ENCODE data around the gene COL24A1. TPM values are rescaled to one million over a fixed set of nuclear protein-coding genes. Genes with fewer than 3 reads are reported as not detected.
"Not testable (repeated sequence)": the region's sequence is repeated elsewhere in the genome, so short reads cannot be mapped to it uniquely, and the experiment has no call there.

The COL24A1 gene
- total RNA-seq, 1 experiment from 2014 or later = 0.30 TPM

DNA sequence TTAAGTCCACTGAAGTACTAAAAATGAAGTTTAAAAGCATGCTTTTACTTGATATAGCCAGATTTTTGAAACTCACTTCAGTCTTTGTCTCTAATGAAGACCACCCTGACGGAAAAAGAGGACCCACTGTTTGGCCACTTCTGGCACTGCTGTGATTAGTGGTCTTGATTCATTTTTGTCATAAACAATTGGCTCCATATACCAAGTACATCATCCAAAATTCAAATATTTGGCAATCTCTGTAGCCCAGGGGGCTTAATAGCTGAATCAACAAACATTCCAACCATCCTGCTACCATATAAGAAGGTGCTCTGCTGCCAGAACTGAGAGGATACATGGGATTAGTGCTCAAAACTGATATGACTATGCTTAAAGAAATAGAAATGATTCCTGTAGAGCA is 156.0 kb downstream of the COL24A1 start:
- DNase-seq (ENCODE audit: extremely low read depth, low read depth) = no peak

DNA sequence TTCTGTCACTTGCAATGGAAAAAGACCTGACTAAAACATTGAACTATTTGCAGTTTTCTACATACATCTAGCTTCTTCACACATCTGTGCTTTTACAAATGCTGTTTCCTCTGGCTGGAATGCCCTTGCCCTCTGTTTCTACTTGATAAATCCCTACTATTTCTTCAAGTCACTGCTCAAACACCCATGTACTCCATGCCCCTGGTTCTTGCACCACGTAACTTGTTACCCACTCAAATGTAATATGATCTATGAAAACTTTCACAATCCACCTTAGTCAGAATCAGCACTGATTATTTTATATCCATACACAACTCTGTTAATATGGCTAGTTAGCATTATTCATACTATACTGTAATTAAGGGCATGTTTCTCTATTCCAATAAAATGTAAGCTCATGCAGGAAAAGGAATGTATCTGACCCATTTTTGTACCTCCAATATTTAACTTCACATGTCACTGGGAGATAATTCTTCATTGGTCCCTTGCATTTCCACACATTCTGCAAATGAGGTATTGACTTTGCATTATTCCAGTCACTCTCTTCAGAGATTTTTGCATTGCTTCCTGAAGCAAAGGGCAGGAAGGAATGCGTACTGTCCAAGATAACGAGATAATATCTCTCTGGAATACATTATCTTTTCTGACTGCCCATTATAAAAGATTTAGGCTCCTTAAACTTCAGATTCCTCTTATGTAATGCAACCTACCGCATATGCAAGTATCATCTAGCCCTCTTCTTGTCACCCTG is 158.3 kb downstream of the COL24A1 start:
- DNase-seq (ENCODE audit: extremely low read depth, low read depth) = no peak

DNA sequence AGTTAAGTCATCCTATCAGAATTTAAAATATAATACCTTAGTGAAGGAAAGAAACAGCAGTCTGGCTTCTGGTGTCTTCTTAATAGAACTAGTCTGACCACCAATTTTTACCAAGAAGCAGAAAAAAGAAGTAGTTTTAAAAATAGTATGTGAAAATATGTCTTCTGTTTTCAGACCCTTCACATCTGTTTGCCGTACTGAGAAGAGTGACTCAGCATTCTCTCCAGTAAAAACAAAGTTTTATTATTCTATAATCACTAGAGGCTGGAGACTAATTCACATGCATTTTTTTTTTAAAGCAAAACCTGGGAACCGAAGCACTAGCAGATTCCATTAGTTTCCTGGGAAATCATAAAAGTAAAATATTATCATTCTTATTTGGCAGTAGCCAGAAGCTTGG is 163.8 kb downstream of the COL24A1 start:
- DNase-seq (ENCODE audit: extremely low read depth, low read depth) = no peak

DNA sequence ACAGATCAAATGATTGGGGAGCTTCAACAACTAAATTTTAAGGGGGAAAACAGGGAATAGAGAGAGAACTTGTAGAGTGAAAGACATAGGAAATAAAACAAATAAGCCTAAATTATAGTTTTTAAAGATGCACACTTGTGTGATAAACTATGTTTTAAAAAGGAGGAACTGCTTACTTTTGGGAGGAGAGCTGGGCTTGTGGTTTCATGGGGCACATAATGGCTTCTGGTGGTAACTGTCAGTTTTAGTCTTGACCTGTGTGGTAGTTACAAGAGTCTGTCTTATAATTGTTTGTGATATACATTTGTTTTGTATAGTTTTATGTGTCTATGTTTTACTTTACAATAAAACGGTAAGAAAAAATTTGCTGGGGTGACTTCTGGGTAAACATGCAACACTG is 165.3 kb downstream of the COL24A1 start:
- no peak for DNase-seq (ENCODE audit: extremely low read depth, low read depth)

DNA sequence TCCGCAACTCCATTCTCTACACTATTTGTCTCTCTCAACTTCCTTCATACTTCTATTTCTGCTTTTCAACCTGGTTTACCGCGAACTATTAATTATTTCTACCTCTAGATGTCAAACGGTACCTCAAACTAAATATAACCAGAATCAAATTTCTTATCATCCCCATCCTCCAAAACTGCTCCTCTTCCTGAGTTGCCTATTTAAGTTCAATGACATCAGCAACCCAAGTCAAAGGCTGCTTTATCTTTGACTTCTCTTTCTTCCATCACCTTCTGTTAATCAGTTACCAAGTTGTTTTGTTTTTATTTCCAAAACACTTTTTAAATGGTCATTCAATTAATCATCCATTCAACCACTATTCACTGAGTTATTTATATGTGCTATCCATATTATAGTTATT is 171.9 kb downstream of the COL24A1 start:
- no peak for DNase-seq (ENCODE audit: extremely low read depth, low read depth)

DNA sequence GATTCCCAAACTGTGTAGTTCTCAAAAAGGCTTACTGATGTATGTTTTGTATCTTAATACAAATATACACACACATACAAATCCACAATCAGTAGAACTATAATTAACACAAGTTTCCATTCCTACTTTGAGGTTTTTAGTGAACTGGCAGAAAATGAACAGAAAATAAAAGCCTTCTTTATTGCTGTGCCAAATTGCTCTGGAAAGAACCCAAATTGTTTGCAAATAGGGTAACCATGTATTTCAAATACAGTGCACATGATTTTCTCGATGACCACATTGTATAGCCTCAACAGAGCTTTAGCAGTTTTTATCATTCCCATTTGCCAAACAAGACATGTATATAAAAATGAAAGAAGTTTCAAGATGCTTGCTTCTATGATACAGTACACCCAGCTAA is 173.3 kb downstream of the COL24A1 start:
- DNase-seq (ENCODE audit: extremely low read depth, low read depth) = no peak

DNA sequence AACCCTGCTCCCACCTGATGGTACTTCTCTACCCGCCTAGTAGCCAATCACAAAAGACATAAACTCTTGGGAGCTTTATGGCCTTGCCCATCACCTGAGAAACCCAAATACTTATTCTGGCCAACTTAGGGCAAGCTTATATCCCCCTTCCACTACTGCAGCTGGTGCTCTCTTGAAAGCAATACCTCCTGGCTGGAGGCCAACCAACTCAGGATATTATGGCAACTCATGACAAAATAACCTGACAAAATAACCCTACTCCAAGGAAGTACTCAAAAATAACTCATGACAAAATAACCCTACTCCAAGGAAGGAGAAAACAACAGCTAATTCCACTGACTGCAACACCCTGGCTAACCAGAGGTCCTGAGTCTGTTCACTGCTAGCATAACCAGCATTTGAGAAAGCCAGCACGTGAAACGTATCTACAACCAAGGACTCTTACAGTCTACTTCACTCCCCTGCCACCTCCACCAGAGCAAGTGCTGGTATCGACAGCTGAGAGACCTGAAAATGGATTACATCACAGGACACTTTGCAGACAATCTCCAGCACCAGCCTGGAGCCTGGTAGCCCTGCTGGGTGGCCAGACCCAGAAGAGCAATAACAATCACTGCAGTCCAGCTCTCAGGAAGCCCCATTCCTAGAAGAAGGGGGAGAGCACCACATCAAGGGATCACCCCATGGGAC is 179.9 kb downstream of the COL24A1 start:
- no peak for DNase-seq (ENCODE audit: extremely low read depth, low read depth)

DNA sequence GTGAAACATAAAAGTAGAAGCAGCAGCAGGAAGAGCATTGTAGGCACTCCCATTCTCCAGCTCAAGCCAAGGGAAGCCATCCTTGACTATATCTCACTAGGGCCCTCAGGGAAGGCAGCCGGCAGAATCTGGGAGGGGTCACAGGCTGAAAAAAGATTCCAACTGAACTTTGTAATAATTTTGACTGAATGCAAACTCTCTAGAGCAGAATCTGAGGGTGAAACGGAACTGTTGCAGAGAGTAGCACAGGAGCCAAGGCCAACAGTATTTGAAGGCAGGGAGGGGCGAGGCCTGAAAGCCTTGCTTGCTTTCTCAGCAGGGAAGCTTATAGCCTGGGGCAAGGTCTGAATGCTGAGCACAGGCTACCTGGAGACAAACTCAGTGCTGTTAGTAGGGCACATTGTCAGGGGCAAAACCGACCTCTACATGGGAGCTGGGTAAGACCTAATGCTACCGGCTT is 180.6 kb downstream of the COL24A1 start:
- no peak for DNase-seq (ENCODE audit: extremely low read depth, low read depth)

DNA sequence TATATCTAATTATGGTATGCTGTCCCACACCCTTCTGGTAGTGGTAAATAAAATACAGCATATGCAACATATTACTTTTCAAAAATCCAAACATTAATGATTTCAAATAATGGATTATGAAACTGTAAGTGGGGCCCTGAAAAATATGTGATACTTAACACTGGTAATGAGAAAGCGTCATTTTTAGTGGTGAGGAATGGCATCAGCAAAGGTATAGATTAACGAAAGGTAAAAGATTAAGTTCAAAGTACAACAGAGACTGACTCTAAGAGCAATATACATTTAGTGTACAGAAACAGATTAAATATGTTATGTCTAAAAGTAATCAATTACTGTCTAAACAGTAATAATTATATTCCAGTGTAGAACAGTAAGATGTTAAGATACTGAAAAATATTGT is 194.1 kb downstream of the COL24A1 start:
- no peak for DNase-seq (ENCODE audit: extremely low read depth, low read depth)

DNA sequence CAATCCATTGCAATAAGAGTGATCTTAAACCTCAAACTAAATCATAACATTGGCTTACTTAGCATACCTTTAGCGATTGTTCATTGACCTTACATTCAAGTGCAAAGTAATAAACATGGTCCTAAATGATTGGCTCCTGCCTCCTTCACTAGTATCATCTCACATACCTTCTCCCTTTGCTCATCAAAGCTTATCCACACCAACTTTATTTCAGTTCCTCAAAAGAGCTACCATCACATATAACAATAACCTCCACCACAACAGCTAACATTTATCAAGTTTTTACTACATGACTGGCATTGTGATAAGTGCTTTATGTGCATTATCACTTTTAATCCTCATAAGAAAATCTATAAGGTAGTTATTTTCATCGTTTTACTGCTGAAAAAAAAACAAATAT is 198.8 kb downstream of the COL24A1 start:
- no peak for DNase-seq (ENCODE audit: extremely low read depth, low read depth)

DNA sequence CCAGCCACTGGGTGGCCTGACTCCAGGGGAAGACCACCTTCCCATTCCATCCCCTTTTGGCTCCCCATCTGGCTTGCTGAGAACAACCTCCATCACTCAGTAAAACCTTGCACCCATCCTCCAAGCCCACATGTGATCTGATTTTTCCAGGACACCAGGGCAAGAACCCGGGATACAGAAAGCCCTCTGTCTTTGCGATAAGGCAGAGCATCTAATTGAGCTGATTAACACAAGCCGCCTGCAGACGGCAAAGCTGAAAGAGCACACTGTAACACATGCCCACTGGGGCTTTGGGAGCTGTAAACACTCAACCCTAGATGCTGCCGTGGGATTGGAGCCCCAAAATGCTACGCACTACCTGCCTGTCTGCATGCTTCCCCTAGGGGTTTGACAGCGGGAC is 201.4 kb downstream of the COL24A1 start:
- not testable (repeated sequence) for DNase-seq (ENCODE audit: extremely low read depth, low read depth)

DNA sequence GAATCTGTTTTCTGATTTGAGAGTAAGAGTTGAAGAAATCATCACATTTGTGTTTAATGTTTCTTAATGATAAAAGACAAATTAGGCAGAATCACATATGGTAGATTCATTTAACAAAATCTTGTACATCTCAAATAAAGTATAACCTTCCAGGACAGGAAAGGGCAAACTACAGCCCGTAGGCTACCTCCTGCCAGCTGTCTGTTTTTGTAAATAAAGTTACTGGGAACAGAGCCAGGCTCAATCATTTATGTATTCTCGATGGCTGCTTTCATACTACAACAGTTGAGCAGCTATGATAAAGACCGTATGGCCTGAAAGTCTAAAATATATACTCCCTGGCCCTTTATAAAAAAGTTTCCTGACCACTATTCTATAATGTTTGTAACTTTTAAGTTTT is 204.1 kb downstream of the COL24A1 start:
- DNase-seq (ENCODE audit: extremely low read depth, low read depth) = no peak

DNA sequence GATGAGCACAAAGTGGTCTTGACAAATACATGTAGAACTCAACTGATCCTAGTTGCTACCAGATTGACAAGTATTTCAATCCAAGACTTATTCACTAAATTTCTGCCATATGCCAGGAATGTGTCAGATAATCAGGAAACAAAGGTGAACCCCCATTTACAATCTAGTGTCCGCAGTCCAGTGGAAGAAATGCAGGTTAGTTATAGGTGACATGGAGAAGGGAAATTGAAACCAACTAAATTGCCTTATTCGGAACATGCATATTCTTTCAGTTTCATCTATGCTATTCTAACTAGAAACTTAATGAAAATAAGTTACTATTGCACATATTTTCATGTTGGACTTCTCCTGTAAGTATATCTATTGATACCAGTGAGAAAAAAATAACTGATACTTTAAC is 209.4 kb downstream of the COL24A1 start:
- no peak for DNase-seq (ENCODE audit: extremely low read depth, low read depth)

DNA sequence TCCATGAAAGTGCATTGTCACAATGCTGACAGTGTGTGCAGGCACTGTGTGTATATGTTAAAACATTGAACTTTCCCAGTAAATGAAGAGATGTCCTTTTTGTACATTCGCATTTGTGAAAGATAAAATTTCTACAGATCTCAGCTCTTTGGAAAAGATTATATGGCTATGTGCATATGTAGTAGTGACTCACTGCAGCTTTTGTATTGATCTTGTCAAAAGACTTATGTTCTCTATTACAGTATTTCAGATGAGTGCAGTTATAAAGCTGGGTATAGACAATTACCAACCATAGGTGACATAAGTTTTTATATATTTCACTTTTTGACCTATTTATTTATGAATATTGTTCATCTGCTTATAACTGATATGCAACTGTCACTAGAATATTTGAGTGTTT is 212.6 kb downstream of the COL24A1 start:
- DNase-seq (ENCODE audit: extremely low read depth, low read depth) = no peak

DNA sequence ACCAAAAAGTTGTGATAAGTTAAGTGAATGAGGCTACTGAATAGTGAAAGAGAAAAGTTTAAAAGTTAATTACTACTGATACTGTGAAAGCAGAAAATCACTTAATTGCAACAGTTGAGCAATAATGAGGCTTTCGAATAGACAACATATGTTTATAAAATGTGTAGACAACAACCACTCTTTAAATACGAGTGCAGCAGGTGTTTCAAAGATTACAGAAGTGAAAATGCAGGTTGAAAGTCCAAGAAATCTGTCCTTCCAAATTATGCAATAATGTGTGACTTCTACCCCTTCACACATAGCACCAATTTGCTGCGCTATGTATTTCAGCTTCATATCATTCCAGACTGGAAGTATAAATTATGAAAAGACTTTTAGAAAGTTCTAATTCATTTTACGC is 213.0 kb downstream of the COL24A1 start:
- DNase-seq (ENCODE audit: extremely low read depth, low read depth) = no peak

DNA sequence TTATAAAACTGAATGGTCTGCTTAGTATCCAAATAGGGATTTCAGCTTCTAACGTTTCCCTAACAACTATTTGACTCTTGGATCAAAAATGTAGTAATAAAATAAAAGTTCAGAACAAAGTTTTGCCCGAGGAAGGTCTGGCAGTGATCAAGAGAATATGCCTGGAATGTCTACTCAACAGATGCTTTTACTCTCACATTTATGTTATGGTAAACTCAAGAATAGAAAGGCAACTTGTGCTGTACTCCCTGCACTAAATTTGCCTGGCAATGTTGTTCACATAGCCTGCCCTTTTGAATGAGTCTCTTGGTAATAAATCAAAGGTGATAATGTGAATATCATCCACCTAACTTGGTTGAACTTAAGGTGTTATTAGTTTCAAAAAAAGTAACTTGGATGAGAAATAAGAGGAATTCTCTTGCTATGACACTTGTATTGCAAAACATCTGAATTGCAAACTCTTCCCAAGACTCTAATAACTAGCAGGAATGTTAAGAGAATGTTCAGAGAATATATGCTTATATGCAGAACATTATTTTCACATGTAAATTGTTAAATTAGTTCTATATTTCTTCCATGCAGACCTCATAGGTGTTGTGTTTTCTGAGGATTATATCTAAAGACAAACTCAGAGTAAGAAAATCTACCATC is 215.8 kb downstream of the COL24A1 start:
- DNase-seq (ENCODE audit: extremely low read depth, low read depth) = no peak

DNA sequence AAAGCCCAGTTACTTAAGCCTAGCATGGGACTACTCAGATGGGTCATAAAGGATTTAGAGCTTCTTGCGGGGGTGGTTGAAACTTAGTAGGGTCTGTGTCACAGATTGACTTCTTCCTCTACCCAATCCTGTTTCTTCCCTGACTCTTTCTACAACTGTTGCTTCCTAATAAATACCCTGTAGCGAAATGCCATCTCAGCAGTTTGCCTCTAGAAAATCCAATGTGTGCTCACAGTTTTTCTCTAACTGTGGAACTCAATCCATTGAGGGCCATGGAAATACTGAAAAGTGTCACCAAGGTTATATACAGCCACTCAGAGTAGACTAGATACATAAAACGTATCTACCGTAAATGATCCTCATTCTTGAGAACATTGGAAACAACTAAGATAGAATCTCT is 217.7 kb downstream of the COL24A1 start:
- DNase-seq (ENCODE audit: extremely low read depth, low read depth) = no peak

DNA sequence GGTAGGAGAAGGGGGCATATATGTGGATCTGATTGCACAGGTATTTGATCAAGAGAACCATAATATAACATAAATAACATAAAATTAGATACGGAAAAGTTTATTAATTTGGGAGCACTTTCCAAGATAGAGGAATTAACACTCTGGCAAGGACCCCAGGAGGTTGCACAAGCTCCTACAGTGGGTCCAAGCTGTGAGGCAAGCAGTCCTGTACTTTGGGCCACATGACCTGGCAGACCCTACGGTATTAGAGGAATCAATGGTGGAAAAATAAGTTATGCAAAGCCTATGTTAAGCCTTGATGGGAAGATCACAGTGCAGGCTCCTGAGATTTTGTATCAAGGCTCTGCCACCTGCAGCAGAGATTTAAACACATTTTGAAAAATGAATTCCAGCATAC is 220.1 kb downstream of the COL24A1 start:
- no peak for DNase-seq (ENCODE audit: extremely low read depth, low read depth)

DNA sequence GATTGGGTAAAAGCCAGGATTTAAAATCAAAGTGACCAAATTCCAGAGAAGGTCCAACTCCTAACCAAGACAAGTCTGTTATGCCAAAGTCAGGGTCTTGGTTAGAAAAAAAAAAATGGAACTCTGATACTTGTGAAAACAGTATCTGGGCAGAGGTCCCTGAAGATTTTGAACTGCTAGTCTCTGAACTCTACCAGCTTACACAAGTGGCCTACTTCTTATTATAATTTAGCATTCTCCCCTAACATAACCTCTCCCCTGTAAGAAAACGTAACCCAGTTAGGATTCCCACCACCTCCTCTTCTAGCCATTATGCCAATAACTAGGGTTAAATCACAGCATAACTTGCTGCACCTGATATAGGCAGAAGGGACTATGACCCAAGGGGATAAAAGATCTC is 220.5 kb downstream of the COL24A1 start:
- no peak for DNase-seq (ENCODE audit: extremely low read depth, low read depth)

DNA sequence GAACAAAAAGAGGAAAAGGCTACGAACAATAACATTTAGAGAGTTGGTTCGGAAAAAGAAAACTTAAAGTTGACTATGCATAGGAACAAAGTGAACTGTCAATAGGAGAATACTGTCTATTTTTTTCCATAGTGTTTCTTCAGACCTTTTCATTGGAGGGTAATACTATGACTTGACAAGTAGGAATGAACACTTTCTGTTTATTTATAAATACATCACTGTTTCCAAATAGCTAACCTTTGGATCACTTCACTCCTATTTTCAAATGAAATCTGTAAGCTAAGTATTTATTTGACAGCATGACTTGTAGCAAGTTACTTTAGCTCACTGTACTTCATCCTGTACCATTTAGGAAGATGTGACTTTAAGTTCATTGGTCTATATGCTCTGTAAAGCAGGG is 221.3 kb downstream of the COL24A1 start:
- no peak for DNase-seq (ENCODE audit: extremely low read depth, low read depth)

DNA sequence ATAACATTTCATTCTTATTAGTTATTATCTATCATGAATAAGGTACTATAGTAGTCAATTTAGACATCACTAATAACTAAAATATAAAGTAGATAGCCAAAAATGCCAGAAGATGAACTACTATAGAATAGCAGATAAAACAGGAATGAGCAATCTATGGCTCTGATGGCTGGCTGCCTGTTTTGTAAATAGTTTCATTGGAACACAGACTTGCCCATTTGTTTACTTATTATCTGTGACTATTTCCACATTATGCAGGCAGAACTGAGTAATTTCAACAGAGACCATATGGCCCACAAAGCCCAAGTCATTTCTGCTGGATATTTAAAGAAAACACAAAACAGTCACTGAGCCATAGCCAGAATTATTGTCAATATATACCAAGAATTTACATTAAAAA is 222.1 kb downstream of the COL24A1 start:
- no peak for DNase-seq (ENCODE audit: extremely low read depth, low read depth)

DNA sequence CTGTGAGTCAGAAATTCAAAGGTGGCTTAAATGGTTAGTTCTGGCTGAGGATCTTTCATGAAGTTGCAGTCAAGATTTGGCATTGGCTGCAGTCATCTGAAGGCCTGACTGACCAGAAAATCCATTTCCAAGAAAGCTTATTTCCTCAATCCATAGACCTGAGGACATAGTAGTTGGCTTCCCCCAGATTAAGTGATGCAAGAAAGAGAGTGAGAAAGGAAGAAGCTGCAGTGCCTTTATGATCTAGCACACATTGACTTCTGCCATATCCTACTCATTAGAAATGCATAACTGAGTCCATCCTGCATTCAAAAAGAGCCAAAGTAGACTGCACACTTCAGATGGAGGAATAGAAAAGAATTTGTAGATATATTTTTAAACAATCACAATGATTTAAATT is 222.6 kb downstream of the COL24A1 start:
- no peak for DNase-seq (ENCODE audit: extremely low read depth, low read depth)

Measured in NCI-H460 (cell line).